Mucosa of descending colon (tissue), 3 donors: ENCODE results near the gene UBXN7. TPM values are rescaled to one million over a fixed set of nuclear protein-coding genes. Genes with fewer than 3 reads are reported as not detected.
"Not testable (repeated sequence)": the region's sequence is repeated elsewhere in the genome, so short reads cannot be mapped to it uniquely, and the experiment has no call there.

Source experiments
- ATAC-seq: fragments of 200-7000 bp; cut with Tn5 transposase; one replicate; pipeline ENCODE4 v1.9.1; 2020; ENCODE audit warnings: mild to moderate bottlenecking, moderate library complexity
- DNase-seq, 3 donors: peaks; one replicate each; pipeline ENCODE4 v3.0.0-alpha.2; 2020
- H3K36me3 ChIP-seq: fragments of 200-600 bp; one replicate; pipeline ENCODE4 v1.8.0; 2021; ENCODE audit warnings: low read depth, mild to moderate bottlenecking
- H3K4me1 ChIP-seq: fragments of 200-600 bp; one replicate; pipeline ENCODE4 v1.8.0; 2021; ENCODE audit warnings: low read depth, mild to moderate bottlenecking
- H3K4me3 ChIP-seq: fragments of 200-600 bp; one replicate; pipeline ENCODE4 v1.8.0; 2021; ENCODE audit warnings: mild to moderate bottlenecking
- H3K9me3 ChIP-seq: fragments of 200-600 bp; one replicate; pipeline ENCODE4 v1.8.0; 2021; ENCODE audit warnings: mild to moderate bottlenecking
- CTCF ChIP-seq: fragments of 200-600 bp; IDR thresholded peaks from one replicate; pipeline ENCODE4 v1.8.0; 2022; ENCODE audit warnings: antibody characterized with exemption, mild to moderate bottlenecking
- intact Hi-C, 2 donors: fragments of 100-400 bp; cut with DNase I in 1 of 2; cut with micrococcal nuclease in 1 of 2; formaldehyde crosslinking; loops; one replicate each; pipeline versions ENCODE4 v1.11.0 to v1.11.1; 2022; cut with DNase I, micrococcal nuclease
- long read RNA-seq, 2 donors: library from polyadenylated mRNA; unstranded; transcript quantifications; one replicate each; pipeline ENCODE4 v2.0.0, GENCODE V29; 2019 to 2021
- total RNA-seq, 3 donors: library from RNA; stranded (reverse); fragmentation: NEBNext Ultra II Directional in 2 of 3; extraction: Animal tissue kit (Norgen Biotek cat#: 25700) in 2 of 3; gene quantifications; one replicate each; pipeline versions ENCODE4 v1.2.1 to v1.2.4, GENCODE V29; 2021 to 2023
- donor health status: DM: no; HTN: no; CAD: no; lungs with moderate emphysema.
- donor health status: DM: no; HTN: no; CAD: no.
- donor health status: DM: no; HTN: yes; CAD: no.

UBXN7 gene
- 10 to 100 TPM; 23.1 to 74.8 (median 43.9) TPM for total RNA-seq
- long read RNA-seq, donor 1, full-length matches to known transcripts, result 8 of 9 reads
- long read RNA-seq, donor 1, partial matches to known transcripts, result 0 of 9 reads
- long read RNA-seq, donor 1, other reads (novel, unspliced or antisense), result 1 of 9 reads
- long read RNA-seq, donor 2, partial matches to known transcripts, result 0 of 2 reads
- long read RNA-seq, donor 2, other reads (novel, unspliced or antisense), result 0 of 2 reads

- Histone ChIP-seq H3K4me3 (peak within 1 kb of the TSS; percentile 90), H3K36me3 (no peaks in the 10 kb centered on the region), H3K9me3 (no peaks in the 10 kb centered on the region), H3K4me1 (peaks cover 13% of the 10 kb centered on the region)
- intact Hi-C loops, result no loop called here
- ATAC-seq, result peak; percentile 99
- peak; percentile 95 to 98 (median 95) for DNase-seq
- no peak for TF ChIP-seq CTCF
Measured at GRCh38 chr3:196432137-196432879, at the start of gene UBXN7. UBXN7 (minus strand) TSS chr3:196432427; CDS start chr3:196432399, 28 bp downstream.

GRCh38 chr3:196477678-196478077 is 45.5 kb upstream of the UBXN7 start:
- H3K4me3 ChIP-seq, result no peak overlapping the region
- ATAC-seq (no peak), DNase-seq (no peak)
- intact Hi-C loops, result no loop called here
- no peaks in the 10 kb centered on the region for H3K36me3 ChIP-seq
- TF ChIP-seq CTCF, result no peak
- H3K4me1 ChIP-seq, result no peaks in the 10 kb centered on the region
- H3K9me3 ChIP-seq, result no peaks in the 10 kb centered on the region

- intact Hi-C loops, result no loop called here
- no peak for TF ChIP-seq CTCF
- ATAC-seq (no peak), DNase-seq (no peak)
- H3K36me3 ChIP-seq, result peaks cover 7% of the 10 kb centered on the region
- H3K4me3 ChIP-seq, result no peak overlapping the region
- H3K9me3 ChIP-seq, result no peaks in the 10 kb centered on the region
- no peaks in the 10 kb centered on the region for H3K4me1 ChIP-seq
Measured at GRCh38 chr3:196472286-196472685, 40.1 kb upstream of the UBXN7 start.

GRCh38 chr3:196471551-196471950 is 39.3 kb upstream of the UBXN7 start:
- H3K36me3 ChIP-seq, result peaks cover 7% of the 10 kb centered on the region
- no peaks in the 10 kb centered on the region for H3K4me1 ChIP-seq
- intact Hi-C loops, result no loop called here
- no peak for TF ChIP-seq CTCF
- H3K9me3 ChIP-seq, result no peaks in the 10 kb centered on the region
- H3K4me3 ChIP-seq, result no peak overlapping the region
- no peak for DNase-seq
- ATAC-seq, result no peak

GRCh38 chr3:196470182-196470581 is 38.0 kb upstream of the UBXN7 start:
- H3K36me3 ChIP-seq, DNase-seq, intact Hi-C loops, ATAC-seq, H3K4me3 ChIP-seq, H3K4me1 ChIP-seq, H3K9me3 ChIP-seq: not testable (repeated sequence)

- Histone ChIP-seq H3K36me3 (no peaks in the 10 kb centered on the region), H3K4me1 (no peaks in the 10 kb centered on the region), H3K9me3 (no peaks in the 10 kb centered on the region), H3K4me3 (no peak overlapping the region)
- intact Hi-C loops, result no loop called here
- no peak for ATAC-seq
- no peak for DNase-seq
- no peak for TF ChIP-seq CTCF
Measured at GRCh38 chr3:196463804-196464203, 31.6 kb upstream of the UBXN7 start.
